ENCODE results near the gene GAD1.

The GAD1 gene

GRCh38 chr2:170845343-170845742 is 28.7 kb downstream of the GAD1 start:
- no peak for DNase-seq (ENCODE audit: low read depth in 2 of 2)

- no peak for DNase-seq (ENCODE audit: low read depth in 2 of 2)
Observed at GRCh38 chr2:170846314-170846713, 29.6 kb downstream of the GAD1 start.

- no peak for DNase-seq (ENCODE audit: low read depth in 2 of 2)
Observed at GRCh38 chr2:170847716-170848115, 31.0 kb downstream of the GAD1 start.

GRCh38 chr2:170848587-170848986 is 31.9 kb downstream of the GAD1 start:
- DNase-seq (ENCODE audit: low read depth in 2 of 2) = no peak

GRCh38 chr2:170850251-170850650 is 33.6 kb downstream of the GAD1 start:
- DNase-seq (ENCODE audit: low read depth in 2 of 2) = no peak

- no peak for DNase-seq (ENCODE audit: low read depth in 2 of 2)
Observed at GRCh38 chr2:170851635-170852034, 34.9 kb downstream of the GAD1 start.

- DNase-seq (ENCODE audit: low read depth in 2 of 2) = no peak
Observed at GRCh38 chr2:170856066-170856465, 39.4 kb downstream of the GAD1 start.

- no peak for DNase-seq (ENCODE audit: low read depth in 2 of 2)
Observed at GRCh38 chr2:170862286-170862902, 45.7 kb downstream of the GAD1 start.

- no peak for DNase-seq (ENCODE audit: low read depth in 2 of 2)
Observed at GRCh38 chr2:170863087-170863486, 46.4 kb downstream of the GAD1 start.

GRCh38 chr2:170869036-170869435 is 52.3 kb downstream of the GAD1 start:
- DNase-seq (ENCODE audit: low read depth in 2 of 2) = no peak

- DNase-seq (ENCODE audit: low read depth in 2 of 2) = no peak
Observed at GRCh38 chr2:170869461-170869860, 52.8 kb downstream of the GAD1 start.

GRCh38 chr2:170873035-170873692 is 56.5 kb downstream of the GAD1 start:
- peak; percentile 28 to 58 for DNase-seq (ENCODE audit: low read depth in 2 of 2)

- no peak for DNase-seq (ENCODE audit: low read depth in 2 of 2)
Observed at GRCh38 chr2:170878066-170878465, 61.4 kb downstream of the GAD1 start.

GRCh38 chr2:170878505-170878904 is 61.8 kb downstream of the GAD1 start:
- no peak for DNase-seq (ENCODE audit: low read depth in 2 of 2)

GRCh38 chr2:170881840-170882239 is 65.2 kb downstream of the GAD1 start:
- DNase-seq (ENCODE audit: low read depth in 2 of 2) = no peak

- DNase-seq (ENCODE audit: low read depth in 2 of 2) = no peak
Observed at GRCh38 chr2:170882758-170883157, 66.1 kb downstream of the GAD1 start.

- DNase-seq (ENCODE audit: low read depth in 2 of 2) = no peak
Observed at GRCh38 chr2:170883683-170884082, 67.0 kb downstream of the GAD1 start.

GRCh38 chr2:170885130-170885791 is 68.6 kb downstream of the GAD1 start:
- no peak for DNase-seq (ENCODE audit: low read depth in 2 of 2)

GRCh38 chr2:170886386-170886785 is 69.7 kb downstream of the GAD1 start:
- DNase-seq (ENCODE audit: low read depth in 2 of 2) = no peak

GRCh38 chr2:170887496-170887895 is 70.8 kb downstream of the GAD1 start:
- no peak for DNase-seq (ENCODE audit: low read depth in 2 of 2)

GRCh38 chr2:170887896-170888295 is 71.2 kb downstream of the GAD1 start:
- DNase-seq (ENCODE audit: low read depth in 2 of 2) = no peak

- no peak for DNase-seq (ENCODE audit: low read depth in 2 of 2)
Observed at GRCh38 chr2:170891893-170892292, 75.2 kb downstream of the GAD1 start.

- DNase-seq (ENCODE audit: low read depth in 2 of 2) = no peak
Observed at GRCh38 chr2:170892391-170892951, 75.8 kb downstream of the GAD1 start.
